SKM-1 treated with dmso at 0.1 percent for 144 hours (cell line): ENCODE results near the gene KLRK1.
A peak's percentile ranks its signal among the peaks of the same experiment; 100 is the strongest.
"Not testable (repeated sequence)": the region's sequence is repeated elsewhere in the genome, so short reads cannot be mapped to it uniquely, and the experiment has no call there.

Source experiments
- DNase-seq: peaks from one replicate; lab custom pipeline; 2025; ENCODE audit not compliant: unreplicated experiment; lab: John Stamatoyannopoulos, UW

Gene KLRK1

DNA sequence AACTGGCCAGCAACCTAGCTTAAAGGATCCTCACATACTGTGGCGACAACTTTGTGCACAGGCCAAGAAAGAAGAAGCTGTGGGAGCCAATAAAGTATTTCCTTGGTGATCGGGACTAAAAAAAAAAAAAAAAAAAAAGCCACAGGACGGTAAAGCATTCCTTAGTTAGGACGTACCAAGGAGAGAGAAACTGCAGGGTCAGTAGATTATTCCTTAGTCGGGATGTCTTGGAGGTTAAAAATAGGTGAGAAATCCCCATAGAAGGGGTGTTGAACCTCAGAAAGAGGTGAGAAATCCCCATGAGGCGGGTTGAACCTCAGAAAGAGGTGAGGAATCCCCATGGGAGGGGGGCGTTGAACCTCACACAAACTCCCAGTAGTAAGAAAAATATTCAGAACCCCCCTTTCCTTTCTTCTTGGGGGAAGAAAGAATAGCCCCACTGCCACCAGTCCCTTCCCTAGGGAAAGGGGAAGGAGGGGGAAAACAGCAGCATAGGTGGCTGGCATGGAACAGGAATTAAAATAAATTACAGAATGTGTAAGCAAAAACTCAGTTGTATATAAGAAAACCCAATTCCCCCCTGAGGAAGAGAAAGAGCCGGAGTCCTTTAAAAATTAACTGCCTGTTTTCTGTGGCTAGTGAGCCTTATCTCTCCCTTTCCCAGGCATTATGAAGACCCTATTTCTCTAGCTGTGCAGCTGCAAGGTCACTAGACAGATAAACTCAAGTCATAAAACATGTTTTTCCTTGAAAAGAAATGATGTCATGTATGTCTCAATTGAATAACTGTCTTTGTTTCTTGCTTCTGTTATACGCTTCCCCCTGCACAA, 26.8 kb downstream of the KLRK1 start:
- DNase-seq: no peak

- no peak for DNase-seq
These were observed 27.5 kb downstream of the KLRK1 start for GRCh38 chr12:10362325-10362724.

DNA sequence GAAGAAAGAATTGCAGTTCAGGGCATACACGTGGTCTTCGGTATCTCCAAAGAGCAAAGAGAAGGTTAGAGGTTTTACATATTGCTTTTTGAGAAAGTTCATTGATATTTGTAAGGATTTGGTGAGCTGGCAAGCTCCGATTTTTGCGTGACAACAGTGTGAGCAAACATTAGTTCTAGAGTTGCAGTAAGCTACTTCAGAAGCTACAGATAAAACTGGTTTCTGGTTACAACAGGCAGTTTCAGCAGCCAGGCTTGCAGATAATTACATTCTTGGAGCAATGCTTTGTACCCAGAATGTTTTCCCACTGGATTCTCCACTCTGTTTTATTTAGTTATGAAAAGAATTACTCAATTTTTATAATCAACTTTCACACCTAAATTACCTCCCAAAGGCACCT, 28.2 kb downstream of the KLRK1 start:
- no peak for DNase-seq

- no peak for DNase-seq
These were observed 28.8 kb downstream of the KLRK1 start for GRCh38 chr12:10361084-10361483.

- no peak for DNase-seq
These were observed 30.9 kb downstream of the KLRK1 start for GRCh38 chr12:10358969-10359368.

DNA sequence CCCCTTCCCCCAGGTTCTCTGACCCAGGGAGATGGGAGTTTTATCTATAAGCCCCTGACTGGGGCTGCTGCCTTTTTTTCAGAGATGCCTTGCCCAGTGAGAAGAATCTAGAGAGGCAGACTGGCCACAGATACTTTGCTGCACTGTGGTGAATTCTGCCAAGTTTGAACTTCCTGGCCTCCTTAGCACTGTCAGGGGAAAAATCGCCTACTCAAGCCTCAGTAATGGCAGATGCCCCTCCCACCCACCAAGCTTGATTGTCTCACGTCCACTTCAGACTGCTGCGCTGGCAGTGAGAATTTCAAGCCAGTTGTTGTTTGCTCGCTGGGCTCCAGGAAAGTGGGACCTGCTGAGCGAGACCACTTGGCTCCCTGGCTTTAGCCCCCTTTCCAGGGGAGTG, 31.7 kb downstream of the KLRK1 start:
- no peak for DNase-seq

DNA sequence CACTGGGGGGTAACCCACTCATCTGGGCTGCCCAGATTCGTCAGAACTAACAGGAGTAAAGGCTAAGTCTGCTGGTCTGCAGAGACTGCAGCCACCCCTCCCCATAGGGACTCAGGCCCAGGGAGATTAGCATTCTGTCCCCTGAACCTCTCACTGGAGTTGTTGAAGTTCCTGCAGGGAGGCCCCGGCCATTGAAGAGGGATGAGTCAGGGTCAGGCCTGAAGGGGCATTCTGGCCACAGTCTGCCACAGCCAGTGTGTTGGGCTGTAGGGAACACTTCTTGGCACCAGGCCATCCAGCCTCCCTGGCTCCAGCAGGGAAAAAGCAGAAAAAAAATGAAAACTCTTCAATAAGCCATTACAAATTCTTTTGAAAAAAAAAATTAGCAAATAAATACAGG, 35.3 kb downstream of the KLRK1 start:
- no peak for DNase-seq

DNA sequence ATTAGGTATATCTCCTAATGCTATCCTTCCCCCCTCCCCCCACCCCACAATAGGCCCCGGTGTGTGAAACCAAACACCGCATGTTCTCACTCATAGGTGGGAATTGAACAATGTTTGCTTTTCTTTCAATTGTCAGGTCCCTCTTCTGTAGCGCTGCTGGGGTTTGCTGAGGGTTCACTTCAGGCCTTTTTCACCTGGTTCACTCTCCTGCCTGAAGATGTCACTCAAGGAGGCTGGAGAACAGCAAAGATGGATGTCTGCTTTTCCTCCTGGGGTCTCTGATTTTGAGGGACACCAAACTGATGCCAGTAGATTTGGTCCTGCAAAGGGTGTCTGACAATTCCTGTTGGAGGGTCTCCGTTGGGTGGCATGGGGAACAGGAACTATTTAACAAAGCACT, 35.8 kb downstream of the KLRK1 start:
- DNase-seq: no peak

DNA sequence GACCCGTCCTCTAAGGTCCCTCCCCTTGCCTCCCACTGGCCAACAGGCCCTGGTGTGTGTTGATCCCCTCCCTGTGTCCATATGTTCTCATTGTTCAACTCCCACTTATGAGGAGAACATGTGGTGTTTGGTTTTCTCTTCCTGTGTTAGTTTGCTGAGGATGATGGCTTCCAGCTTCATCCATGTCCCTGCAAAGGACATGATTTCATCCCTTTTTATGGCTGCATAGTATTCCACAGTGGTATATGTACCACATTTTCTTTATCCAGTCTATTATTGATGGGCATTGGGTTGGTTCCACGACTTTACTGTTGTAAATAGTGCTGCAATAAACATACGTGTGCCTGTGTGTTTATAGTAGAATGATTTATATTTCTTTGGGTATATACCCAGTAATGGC, 38.4 kb downstream of the KLRK1 start:
- DNase-seq: not testable (repeated sequence)

DNA sequence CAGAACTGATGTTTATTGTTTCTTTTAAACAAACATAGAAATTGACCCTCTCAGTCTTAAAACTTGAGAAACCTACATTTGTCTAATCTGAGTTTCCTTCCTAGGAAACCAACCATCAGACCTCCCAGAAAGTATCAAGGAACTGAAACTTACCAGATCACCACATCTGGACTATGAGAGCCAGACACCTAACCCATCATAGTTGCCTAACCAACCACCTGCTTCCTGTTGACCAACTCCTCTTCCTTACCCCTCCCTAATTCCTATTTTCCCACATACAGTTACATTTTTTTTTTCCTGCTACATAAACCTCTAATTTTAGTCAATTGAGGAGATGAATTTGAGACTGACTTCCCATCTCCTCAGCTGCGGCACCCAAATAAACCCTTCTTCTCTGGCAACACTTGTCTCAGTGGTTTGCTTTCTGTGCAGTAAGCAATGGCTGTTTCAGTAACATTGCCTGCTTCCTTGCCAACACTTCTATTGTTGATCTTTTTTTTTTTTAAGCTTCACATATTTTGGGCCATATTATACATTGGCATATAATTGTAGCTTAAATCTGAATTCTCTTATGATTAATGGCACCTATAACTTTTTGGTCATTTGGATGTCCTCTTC, 47.8 kb downstream of the KLRK1 start:
- DNase-seq: no peak

- DNase-seq: not testable (repeated sequence)
These were observed 48.9 kb downstream of the KLRK1 start for GRCh38 chr12:10340946-10341345.

GRCh38 chr12:10339053-10339840, 50.6 kb downstream of the KLRK1 start:
- no peak for DNase-seq

DNA sequence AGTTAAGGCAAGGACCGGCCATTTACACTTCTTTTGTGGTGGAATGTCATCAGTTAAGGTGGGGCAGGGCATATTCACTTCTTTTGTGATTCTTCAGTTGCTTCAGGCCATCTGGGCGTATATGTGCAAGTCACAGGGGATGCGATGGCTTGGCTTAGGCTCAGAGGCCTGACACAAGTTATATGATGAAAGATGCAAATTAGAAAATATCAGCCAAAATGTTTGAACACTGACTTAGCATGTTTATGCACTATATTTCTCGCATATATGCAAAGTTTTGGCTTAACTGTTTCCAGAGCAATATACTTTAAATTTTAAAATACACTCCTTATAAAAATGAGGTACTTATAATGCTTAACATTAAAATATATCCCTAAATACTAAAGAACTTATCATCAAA, 51.4 kb downstream of the KLRK1 start:
- DNase-seq: not testable (repeated sequence)

DNA sequence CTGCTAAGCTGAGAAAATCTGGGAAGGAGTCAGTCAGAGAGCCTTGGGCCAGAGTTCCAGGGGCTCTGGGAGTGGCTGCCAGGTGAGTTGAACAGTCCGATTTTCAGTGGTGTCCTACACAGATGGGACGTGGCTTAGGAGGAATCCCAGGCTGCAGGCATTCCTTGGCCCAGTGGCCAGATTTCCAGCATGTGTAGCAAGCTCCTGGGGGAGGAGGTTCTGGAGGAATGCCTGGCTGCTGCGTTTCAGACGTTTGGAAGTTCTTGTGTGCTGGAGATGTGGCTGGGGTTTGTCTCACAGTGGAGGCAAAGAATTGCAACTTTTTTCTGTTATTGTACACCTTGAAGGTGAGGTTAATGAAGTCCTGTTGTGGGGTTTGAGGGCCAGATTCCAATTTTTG, 53.6 kb downstream of the KLRK1 start:
- not testable (repeated sequence) for DNase-seq

- DNase-seq: peak; percentile 33
These were observed 58.1 kb downstream of the KLRK1 start for GRCh38 chr12:10331642-10332239.

GRCh38 chr12:10328691-10329090, 61.1 kb downstream of the KLRK1 start:
- not testable (repeated sequence) for DNase-seq
